Hepatocyte (in vitro differentiated cells): Measurements from ENCODE around the gene DSTYK. TPM values are rescaled to one million over a fixed set of nuclear protein-coding genes. Genes with fewer than 3 reads are reported as not detected.

Source experiments
- DNase-seq: peaks from one replicate; pipeline ENCODE4 v3.0.0-alpha.2; 2016; ENCODE audit warnings: low spot score
- H2AFZ ChIP-seq: fragments of 200-600 bp; sonication (generic); 2 replicates; pipeline ENCODE4 v1.6.0; 2016; ENCODE audit warnings: antibody characterized with exemption, mild to moderate bottlenecking
- H3K27ac ChIP-seq: fragments of 200-600 bp; sonication (generic); 2 replicates; pipeline ENCODE4 v1.5.1; 2016; ENCODE audit warnings: mild to moderate bottlenecking
- H3K27me3 ChIP-seq: fragments of 200-600 bp; sonication (generic); 2 replicates; pipeline ENCODE4 v1.6.1; 2016
- H3K36me3 ChIP-seq: fragments of 200-600 bp; sonication (generic); replicated peaks from 2 replicates; pipeline ENCODE4 v1.5.1; 2016; ENCODE audit warnings: low read depth; ENCODE audit not compliant: insufficient read depth
- H3K4me1 ChIP-seq: fragments of 200-600 bp; sonication (generic); 2 replicates; pipeline ENCODE4 v1.5.1; 2016; ENCODE audit warnings: mild to moderate bottlenecking, moderate library complexity; ENCODE audit not compliant: insufficient read depth
- H3K4me2 ChIP-seq: fragments of 200-600 bp; sonication (generic); 2 replicates; pipeline ENCODE4 v1.6.0; 2016
- H3K4me3 ChIP-seq: fragments of 200-600 bp; sonication (generic); 2 replicates; pipeline ENCODE4 v1.5.1; 2016; ENCODE audit warnings: mild to moderate bottlenecking
- H3K79me2 ChIP-seq: fragments of 200-600 bp; sonication (generic); 2 replicates; pipeline ENCODE4 v1.6.0; 2017; ENCODE audit warnings: mild to moderate bottlenecking
- H3K9me2 ChIP-seq: fragments of 200-600 bp; sonication (generic); replicated peaks from 2 replicates; pipeline ENCODE4 v1.6.0; 2017; ENCODE audit warnings: mild to moderate bottlenecking; ENCODE audit not compliant: insufficient read depth
- H3K9me3 ChIP-seq: fragments of 200-600 bp; sonication (generic); 2 replicates; pipeline ENCODE4 v1.5.1; 2016; ENCODE audit warnings: low read depth, mild to moderate bottlenecking
- H4K20me1 ChIP-seq: fragments of 200-600 bp; sonication (generic); 2 replicates; pipeline ENCODE4 v1.6.0; 2016; ENCODE audit warnings: mild to moderate bottlenecking; ENCODE audit not compliant: insufficient read depth, poor library complexity, severe bottlenecking
- EZH2 ChIP-seq: fragments of 200-600 bp; sonication (generic); IDR thresholded peaks from 2 replicates; pipeline ENCODE4 v1.6.1; 2016; ENCODE audit warnings: antibody characterized with exemption, mild to moderate bottlenecking, borderline replicate concordance
- EZH2phosphoT487 ChIP-seq: fragments of 200-600 bp; sonication (generic); IDR thresholded peaks from one replicate; pipeline ENCODE4 v1.6.1; 2018; ENCODE audit warnings: antibody characterized with exemption, mild to moderate bottlenecking, low read depth, moderate library complexity; ENCODE audit not compliant: unreplicated experiment, severe bottlenecking
- polyA plus RNA-seq: library from polyadenylated mRNA; unstranded; fragments of >200 nt; fragmentation: Nextera tagmentation; extraction: Ambion mirVana; gene quantifications from 2 replicates; pipeline ENCODE4 v1.2.1, GENCODE V29; 2016
- total RNA-seq: library from RNA; depleted of rRNA; stranded (reverse); fragments of >200 nt; gene quantifications from 2 replicates; pipeline ENCODE4 v1.2.3, GENCODE V29; 2014
- TF ChIP-seq, protein P1 (sequence below): fragments of 200-600 bp; sonication (generic); IDR thresholded peaks from 2 replicates; pipeline ENCODE4 v1.5.1; 2016; ENCODE audit warnings: antibody characterized with exemption, mild to moderate bottlenecking; ENCODE audit not compliant: poor library complexity

Gene DSTYK
- total and polyA plus RNA-seq, 2 experiments from 2014 or later = 7.7 to 11.0 TPM

DNA sequence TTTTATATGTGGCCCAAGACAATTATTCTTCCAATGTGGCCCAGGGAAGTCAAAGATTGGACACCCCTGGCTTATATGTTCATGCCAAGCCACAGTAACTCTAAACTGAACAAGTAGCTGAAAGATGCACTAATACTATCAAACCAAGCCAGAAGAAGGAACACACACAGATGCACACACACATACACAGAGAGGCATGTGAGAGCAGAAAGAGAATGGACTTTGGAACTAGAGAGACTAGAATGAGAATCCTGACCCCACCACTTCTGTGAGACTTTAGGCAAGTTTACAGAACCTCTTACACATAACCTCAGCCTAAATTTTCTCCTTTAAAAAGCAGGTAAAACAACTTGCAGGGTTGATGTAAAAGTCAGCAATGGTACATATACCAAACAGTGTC lies 116.1 kb downstream of the DSTYK start:
- Histone ChIP-seq H3K79me2 (no peaks in the 10 kb centered on the region), H3K9me3 (no peaks in the 10 kb centered on the region), H2AFZ (no peak overlapping the region), H3K36me3 (no peaks in the 10 kb centered on the region), H3K27ac (no peak overlapping the region), H3K4me1 (no peaks in the 10 kb centered on the region), H3K4me2 (no peak overlapping the region), H3K4me3 (no peak overlapping the region), H3K27me3 (no peaks in the 10 kb centered on the region), H3K9me2 (no peaks in the 10 kb centered on the region), H4K20me1 (no peaks in the 10 kb centered on the region)
- no peak for DNase-seq
- TF ChIP-seq, protein P1, sequence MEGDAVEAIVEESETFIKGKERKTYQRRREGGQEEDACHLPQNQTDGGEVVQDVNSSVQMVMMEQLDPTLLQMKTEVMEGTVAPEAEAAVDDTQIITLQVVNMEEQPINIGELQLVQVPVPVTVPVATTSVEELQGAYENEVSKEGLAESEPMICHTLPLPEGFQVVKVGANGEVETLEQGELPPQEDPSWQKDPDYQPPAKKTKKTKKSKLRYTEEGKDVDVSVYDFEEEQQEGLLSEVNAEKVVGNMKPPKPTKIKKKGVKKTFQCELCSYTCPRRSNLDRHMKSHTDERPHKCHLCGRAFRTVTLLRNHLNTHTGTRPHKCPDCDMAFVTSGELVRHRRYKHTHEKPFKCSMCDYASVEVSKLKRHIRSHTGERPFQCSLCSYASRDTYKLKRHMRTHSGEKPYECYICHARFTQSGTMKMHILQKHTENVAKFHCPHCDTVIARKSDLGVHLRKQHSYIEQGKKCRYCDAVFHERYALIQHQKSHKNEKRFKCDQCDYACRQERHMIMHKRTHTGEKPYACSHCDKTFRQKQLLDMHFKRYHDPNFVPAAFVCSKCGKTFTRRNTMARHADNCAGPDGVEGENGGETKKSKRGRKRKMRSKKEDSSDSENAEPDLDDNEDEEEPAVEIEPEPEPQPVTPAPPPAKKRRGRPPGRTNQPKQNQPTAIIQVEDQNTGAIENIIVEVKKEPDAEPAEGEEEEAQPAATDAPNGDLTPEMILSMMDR = no peak
- TF ChIP-seq EZH2 = no peak
- no peak for TF ChIP-seq EZH2phosphoT487

Other genes with a start within 250 kb of the DSTYK start
- gene CNTN2, start 168.5 kb downstream of the DSTYK start, total RNA-seq = 0.36 and 9.7 TPM in 2 replicates
- gene CNTN2, start 168.5 kb downstream of the DSTYK start, polyA plus RNA-seq = 0.49 TPM in 1 of 2 replicates, not detected in the other
- 2.1 and 2.2 TPM in 2 replicates for gene TMEM81, start 127.2 kb downstream of the DSTYK start, total RNA-seq
- 1.3 TPM in 1 of 2 replicates, not detected in the other for gene TMEM81, start 127.2 kb downstream of the DSTYK start, polyA plus RNA-seq
- gene RBBP5, start 89.7 kb downstream of the DSTYK start, total RNA-seq = 15.3 and 16.7 TPM in 2 replicates
- gene RBBP5, start 89.7 kb downstream of the DSTYK start, polyA plus RNA-seq = 9.0 and 9.2 TPM in 2 replicates
- gene TMCC2, start 16.2 kb upstream of the DSTYK start, total RNA-seq = 2.4 and 2.5 TPM in 2 replicates
- gene TMCC2, start 16.2 kb upstream of the DSTYK start, polyA plus RNA-seq = 1.7 and 2.9 TPM in 2 replicates
- 12.6 and 13.4 TPM in 2 replicates for gene NUAK2, start 110.0 kb upstream of the DSTYK start, total RNA-seq
- gene NUAK2, start 110.0 kb upstream of the DSTYK start, polyA plus RNA-seq = 20.7 and 22.5 TPM in 2 replicates
- gene KLHDC8A, start 145.2 kb upstream of the DSTYK start, total RNA-seq = 0.28 and 0.40 TPM in 2 replicates
- gene KLHDC8A, start 145.2 kb upstream of the DSTYK start, polyA plus RNA-seq = 1.6 and 1.7 TPM in 2 replicates
- 2.4 TPM in 1 of 2 replicates, not detected in the other for gene LEMD1, start 210.4 kb upstream of the DSTYK start, total RNA-seq
- 0.35 and 2.6 TPM in 2 replicates for gene LEMD1, start 210.4 kb upstream of the DSTYK start, polyA plus RNA-seq
- gene BLACAT1, start 244.3 kb upstream of the DSTYK start, total RNA-seq = 0.40 and 0.48 TPM in 2 replicates
- 0.35 and 0.58 TPM in 2 replicates for gene BLACAT1, start 244.3 kb upstream of the DSTYK start, polyA plus RNA-seq